HepG2 (cell line): Measurements from ENCODE around the gene SIK3. TPM values are rescaled to one million over a fixed set of nuclear protein-coding genes. Genes with fewer than 3 reads are reported as not detected.

Experiments used
- AHDC1 ChIP-seq: sonication (generic); formaldehyde crosslinking; IDR thresholded peaks from 2 replicates; pipeline ENCODE4 v1.5.1; 2020; ENCODE audit warnings: mild to moderate bottlenecking, missing genetic modification reagents, borderline replicate concordance
- AKNA ChIP-seq: sonication (generic); formaldehyde crosslinking; IDR thresholded peaks from 2 replicates; pipeline ENCODE4 v1.4.0; 2020; ENCODE audit warnings: missing genetic modification reagents, borderline replicate concordance
- DRAP1 ChIP-seq: IDR thresholded peaks from 2 replicates; pipeline ENCODE4 v1.6.1; 2016; ENCODE audit warnings: missing genetic modification reagents, missing compliant biosample characterization
- HMGXB4 ChIP-seq, 2 experiments: sonication (generic) in 1 of 2; formaldehyde crosslinking in 1 of 2; IDR thresholded peaks; 2 replicates each; pipeline versions ENCODE4 v1.4.0 to v1.6.1; 2018 to 2020; ENCODE audit warnings: missing genetic modification reagents in 2 of 2, borderline replicate concordance in 1 of 2, low read depth in 1 of 2, mild to moderate bottlenecking in 1 of 2, missing biosample characterization in 1 of 2
- KLF12 ChIP-seq: sonication (generic); formaldehyde crosslinking; IDR thresholded peaks from 2 replicates; pipeline ENCODE4 v1.4.0; 2020; ENCODE audit warnings: missing genetic modification reagents, borderline replicate concordance
- MAF1 ChIP-seq: sonication (generic); formaldehyde crosslinking; IDR thresholded peaks from 2 replicates; pipeline ENCODE4 v1.5.0; 2020; ENCODE audit warnings: missing genetic modification reagents, borderline replicate concordance
- TARDBP ChIP-seq: sonication (generic); formaldehyde crosslinking; IDR thresholded peaks from 2 replicates; pipeline ENCODE4 v1.8.0; 2022; ENCODE audit warnings: mild to moderate bottlenecking, missing genetic modification reagents
- YY1 ChIP-seq: IDR thresholded peaks from 2 replicates; pipeline ENCODE4 v1.6.1; 2011; ENCODE audit warnings: low read length, low read depth, moderate library complexity, mild to moderate bottlenecking; ENCODE audit not compliant: insufficient read depth, insufficient replicate concordance
- ZBTB49 ChIP-seq: sonication (generic); formaldehyde crosslinking; IDR thresholded peaks from 2 replicates; pipeline ENCODE4 v1.4.0; 2020; ENCODE audit warnings: missing genetic modification reagents, borderline replicate concordance
- ZBTB7B ChIP-seq: sonication (generic); formaldehyde crosslinking; IDR thresholded peaks from 2 replicates; pipeline ENCODE4 v1.4.0; 2020; ENCODE audit warnings: missing genetic modification reagents
- polyA plus RNA-seq, 8 experiments: library from polyadenylated mRNA; depleted of rRNA in 3 of 8; stranded (reverse) in 7 of 8; unstranded in 1 of 8; fragments of >200 nt; fragmentation: Illumina TruSeq in 4 of 8; extraction: Trizol in 4 of 8; gene quantifications; 2 replicates each; pipeline versions ENCODE4 v1.2.1 to v1.2.3, GENCODE V29; 2011 to 2016; ENCODE audit warnings: low read depth in 4 of 8, missing spikeins in 1 of 8, mixed read lengths in 1 of 8; ENCODE audit not compliant: insufficient read depth in 1 of 8
- total RNA-seq, 5 experiments: library from RNA; depleted of rRNA; stranded (reverse); fragments of >200 nt; fragmentation: Illumina TruSeq; extraction: Trizol; gene quantifications; 2 replicates each; pipeline ENCODE4 v1.2.3, GENCODE V29; 2016; ENCODE audit warnings: low read depth in 1 of 5

SIK3 gene
- total and polyA plus RNA-seq, 2 of the 13 experiments (the other 11 are each of a cell fraction or from before 2014, with no cell fraction given), result 5.7 to 9.8 TPM

GRCh38 chr11:116837231-116838091, 260.8 kb downstream of the SIK3 start, which contains the start of gene APOA1 (continued):
- TF ChIP-seq AHDC1 (CRISPR knock-in tag) (no peak; the same call in 1 of the 2 replicates), ZBTB7B (CRISPR knock-in tag) (peak; percentile 98), MAF1 (CRISPR knock-in tag) (no peak), DRAP1 (CRISPR knock-in tag) (peak; percentile 99), KLF12 (CRISPR knock-in tag) (peak; percentile 67; the same call in 1 of the 2 replicates), AKNA (0 out of 2 replicates have a peak, but pooled peaks have one; percentile 65), ZBTB49 (CRISPR knock-in tag) (0 out of 2 replicates have a peak, but pooled peaks have one; percentile 64), YY1 (peak; percentile 72), HMGXB4 (CRISPR knock-in tag; IDR thresholded peaks at IDR 0.05; ENCODE audit: borderline replicate concordance in 1 of 2, low read depth in 1 of 2) (peak in 1 of 2 experiments; percentile 71; a peak in 3 of 4 replicates), TARDBP (CRISPR knock-in tag) (peak; percentile 98)
